Right lobe of liver (tissue), 4 donors: ENCODE measurements around the gene OTOP2.

Source experiments
- CTCF ChIP-seq, 4 donors: fragments of 200-600 bp in 3 of 4; fragments of 450-650 bp in 1 of 4; IDR thresholded peaks; one replicate each; pipeline versions ENCODE4 v1.5.1 to v1.8.0; 2016 to 2022; ENCODE audit warnings: antibody characterized with exemption in 4 of 4, mild to moderate bottlenecking in 2 of 4
- POLR2A ChIP-seq: fragments of 450-650 bp; IDR thresholded peaks from one replicate; pipeline ENCODE4 v1.6.1; 2017; ENCODE audit warnings: antibody characterized with exemption, mild to moderate bottlenecking
- donor health status: DM: no; HTN: no; CAD: no.
- donor health status: DM: no; HTN: no; CAD: no.
- donor health status: DM: no; HTN: yes; CAD: no.

- TF ChIP-seq CTCF (IDR thresholded peaks at IDR 0.05) (no peak), POLR2A (no peak)
Measured at GRCh38 chr17:74936470-74936799, 12.4 kb downstream of the OTOP2 start.
